OCI-M2 (cell line): ENCODE measurements around the gene IGSF21.
"Not testable (repeated sequence)": the region's sequence is repeated elsewhere in the genome, so short reads cannot be mapped to it uniquely, and the experiment has no call there.

Experiments
- DNase-seq: peaks from one replicate; lab custom pipeline; 2025; ENCODE audit not compliant: unreplicated experiment; lab: John Stamatoyannopoulos, UW

Gene IGSF21

DNA sequence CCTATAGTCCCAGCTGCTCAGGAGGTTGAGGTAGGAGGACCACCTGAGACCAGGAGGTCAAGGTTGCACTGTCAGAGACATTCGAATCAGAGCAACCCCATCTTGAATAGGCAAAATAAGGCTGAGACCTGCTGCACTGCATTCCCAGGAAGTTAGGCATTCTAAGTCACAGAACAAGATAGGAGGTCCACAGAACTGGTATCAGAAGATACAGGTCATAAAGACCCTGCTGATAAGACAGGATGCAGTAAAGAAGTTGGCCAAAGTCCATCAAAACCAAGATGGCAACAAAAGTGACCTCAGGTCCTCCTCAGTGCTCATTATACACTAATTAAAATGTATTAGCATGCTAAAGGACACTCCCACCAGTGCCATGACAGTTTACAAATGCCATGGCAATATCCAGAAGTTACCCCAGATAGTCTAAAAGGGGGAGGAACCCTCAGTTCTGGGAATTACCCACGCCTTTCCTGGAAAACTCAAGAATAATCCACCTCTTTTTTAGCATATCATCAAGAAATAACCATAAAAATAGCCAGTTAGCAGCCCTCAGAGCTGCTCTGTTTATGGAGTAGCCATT lies 307.9 kb downstream of the IGSF21 start:
- no peak for DNase-seq

DNA sequence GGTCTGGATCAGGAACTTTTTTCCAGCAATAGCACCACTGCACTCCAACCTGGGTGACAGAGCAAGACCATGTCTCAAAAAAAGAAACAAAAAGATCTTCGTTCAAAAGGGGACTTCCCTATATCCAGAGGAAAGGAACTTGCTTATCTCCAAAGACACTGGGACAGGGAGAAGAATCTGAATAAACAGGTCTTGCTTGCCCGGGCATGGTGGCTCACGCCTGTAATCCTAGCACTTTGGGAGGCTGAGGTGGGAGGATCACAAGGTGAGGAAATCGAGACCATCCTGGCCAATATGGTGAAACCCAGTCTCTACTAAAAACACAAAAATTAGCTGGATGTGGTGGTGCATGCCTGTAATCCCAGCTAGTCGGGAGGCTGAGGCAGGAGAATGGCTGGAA lies 308.5 kb downstream of the IGSF21 start:
- DNase-seq: not testable (repeated sequence)

DNA sequence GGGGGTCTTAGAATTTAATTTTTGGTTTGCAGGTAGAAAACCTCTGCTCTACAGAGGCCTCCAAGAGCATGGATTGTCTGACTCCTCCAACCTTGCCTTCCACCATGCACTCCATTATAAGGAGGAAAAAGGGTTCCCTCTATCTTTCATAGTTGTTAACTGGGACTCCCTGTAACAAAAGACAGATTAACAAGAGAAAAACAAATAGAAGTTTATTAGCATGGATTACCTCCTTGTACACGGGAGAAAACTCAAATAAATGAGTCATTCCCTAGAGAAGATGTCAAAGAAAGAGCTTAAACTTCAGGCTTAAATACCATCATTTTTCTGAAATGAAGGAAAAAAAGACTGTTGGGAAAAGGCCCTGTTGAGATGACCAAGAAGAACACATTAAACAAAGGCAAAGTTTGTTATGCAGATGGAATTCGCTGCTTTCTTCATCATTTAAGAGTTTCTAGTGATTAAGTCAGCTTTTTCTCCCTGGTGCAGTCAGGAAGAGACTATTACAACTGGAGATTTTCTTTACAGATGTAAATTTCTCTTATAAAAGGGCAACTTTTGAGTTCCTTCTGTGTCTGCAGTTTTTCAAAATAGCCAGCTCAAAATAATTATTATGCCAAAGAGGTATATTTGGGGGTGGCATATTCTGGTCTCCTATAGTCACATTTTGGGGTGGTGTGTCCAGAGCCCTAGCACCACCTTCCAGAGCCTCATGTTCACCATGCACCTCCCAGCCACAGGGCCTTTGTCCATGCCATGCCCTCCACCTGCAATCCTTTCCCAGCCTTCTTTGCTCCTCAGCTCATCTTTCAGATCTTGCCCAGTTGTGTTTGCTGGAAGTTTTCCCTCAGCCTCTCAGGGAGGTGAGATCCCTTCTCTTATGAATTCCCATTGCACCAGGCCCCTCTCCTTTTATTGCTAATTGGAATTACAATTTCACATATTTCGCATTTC lies 310.0 kb downstream of the IGSF21 start:
- no peak for DNase-seq

DNA sequence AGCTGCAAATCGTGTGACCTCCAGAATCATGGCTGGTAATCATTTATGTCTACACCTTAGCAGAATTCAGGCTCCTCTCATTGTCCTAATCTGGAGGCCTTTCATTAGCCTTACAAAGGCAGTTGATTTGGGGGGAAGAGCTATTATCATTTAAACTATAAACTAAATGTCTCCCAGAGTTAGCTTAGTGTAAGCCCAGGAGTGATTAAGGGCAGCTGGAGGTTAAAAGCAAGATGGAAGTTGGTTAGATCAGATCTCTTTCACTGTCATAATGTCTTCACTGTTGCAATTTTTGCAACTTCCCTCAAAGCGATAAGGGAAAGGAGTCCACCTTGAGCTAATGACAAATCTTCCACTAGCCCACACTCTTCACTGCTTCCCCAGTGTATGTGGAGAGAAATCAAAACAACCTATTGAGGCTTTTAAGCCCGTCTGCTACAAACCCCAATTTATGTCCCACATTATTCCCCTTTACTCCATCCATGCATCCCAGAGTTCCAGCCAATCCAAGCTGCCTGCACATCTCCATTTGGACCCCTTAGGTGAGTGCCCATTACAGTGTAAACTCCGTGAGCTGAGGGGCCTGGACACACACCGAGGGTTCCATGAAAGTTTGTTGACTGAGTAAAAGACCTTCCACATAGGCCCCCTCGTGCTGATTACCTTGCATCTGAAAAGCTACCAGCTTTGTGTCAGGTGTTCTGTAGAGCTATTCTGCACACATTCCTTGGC lies 311.7 kb downstream of the IGSF21 start:
- no peak for DNase-seq

DNA sequence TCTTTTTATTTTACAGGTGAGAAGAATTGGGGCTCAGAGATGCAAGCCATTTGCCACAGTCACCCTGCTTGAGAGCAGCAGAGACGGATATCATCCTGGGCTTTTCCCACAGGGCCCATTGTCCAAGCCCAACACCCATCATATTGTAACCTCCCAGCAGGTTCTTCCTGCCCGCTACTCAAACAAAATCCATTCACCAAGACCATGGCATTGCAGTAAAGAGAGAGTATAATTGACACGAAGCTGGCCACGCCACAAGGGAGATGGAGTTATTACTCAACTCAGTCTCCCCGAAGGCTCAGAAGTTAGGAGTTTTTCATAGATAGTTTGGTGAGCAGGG lies 312.2 kb downstream of the IGSF21 start:
- DNase-seq: no peak

- DNase-seq: no peak
Measured at GRCh38 chr1:18422076-18422777, 314.6 kb downstream of the IGSF21 start.

GRCh38 chr1:18422954-18423353 lies 315.4 kb downstream of the IGSF21 start:
- no peak for DNase-seq

DNA sequence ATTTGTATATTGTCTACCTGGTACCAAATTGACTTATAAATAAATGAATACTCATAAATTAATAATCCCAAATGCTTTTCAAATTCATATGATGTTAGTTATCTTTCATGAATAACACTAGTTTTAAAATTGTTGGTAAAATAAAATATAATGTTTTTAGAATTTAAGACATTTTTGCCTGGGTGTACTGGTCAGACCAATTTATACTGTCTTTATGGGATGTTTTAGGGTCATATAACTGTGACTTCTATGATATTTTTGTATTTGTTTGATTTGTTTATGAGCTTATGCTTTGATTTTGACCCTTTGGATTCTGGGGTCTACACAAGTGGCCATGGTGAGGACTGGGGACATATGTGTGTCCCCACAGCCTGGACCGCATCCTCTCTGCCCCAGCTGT lies 319.0 kb downstream of the IGSF21 start:
- DNase-seq: no peak
